GM12878 (cell line): ENCODE data around the gene DCT. TPM values are rescaled to one million over a fixed set of nuclear protein-coding genes. Genes with fewer than 3 reads are reported as not detected.

Experiments used
- ATAC-seq: fragments of 200-7000 bp; cut with Tn5 transposase; 3 replicates; pipeline ENCODE4 v1.9.1; 2020; ENCODE audit warnings: mild to moderate bottlenecking, moderate library complexity
- BruUV-seq: library from RNA; stranded (reverse); fragments of 400-500 nt; replicated peaks from 2 replicates; lab custom pipeline; 2021; lab: Mats Ljungman, UMichigan
- CTCF ChIA-PET: fragments of 300-600 bp; sonication (Branson Sonifier 250); formaldehyde crosslinking; extraction: SDS; loops from one replicate; lab custom pipeline; 2021; ENCODE audit warnings: inconsistent platforms; lab: Yijun Ruan, JAX
- POLR2A ChIA-PET: fragments of 350-600 bp; formaldehyde crosslinking; extraction: SDS; loops from one replicate; lab custom pipeline; 2021; ENCODE audit warnings: inconsistent platforms; lab: Charles Lee
- RAD21 ChIA-PET: fragments of 300-600 bp; sonication (Branson Sonifier 250); formaldehyde crosslinking; loops from one replicate; lab custom pipeline; 2023; ENCODE audit warnings: antibody characterized with exemption; ENCODE audit not compliant: unreplicated experiment; lab: Charles Lee
- SMC1A ChIA-PET: fragments of 300-600 bp; sonication (Branson Sonifier 250); formaldehyde crosslinking; loops from one replicate; lab custom pipeline; 2023; ENCODE audit not compliant: unreplicated experiment, uncharacterized antibody; lab: Charles Lee
- DNase-seq: peaks from one replicate; pipeline ENCODE4 v3.0.0-alpha.2; 2011; ENCODE audit warnings: low read depth, low spot score
- FAIRE-seq: peaks from 3 replicates; lab custom pipeline; 2011; peaks lifted over from hg19 to GRCh38; lab: Jason Lieb, UNC
- H2AFZ ChIP-seq: 2 replicates; pipeline ENCODE4 v1.6.0; 2011; ENCODE audit warnings: low read depth, low read length, control low read depth; ENCODE audit not compliant: control insufficient read depth
- H3K27ac ChIP-seq: 2 replicates; pipeline ENCODE4 v1.5.1; 2011; ENCODE audit warnings: control low read depth; ENCODE audit not compliant: control insufficient read depth, insufficient read depth
- H3K27me3 ChIP-seq, 2 experiments: replicated peaks in 1 of 2; 2 replicates each; pipeline versions ENCODE4 v1.6.0 to v1.6.1; 2011; ENCODE audit warnings: low read length in 1 of 2; ENCODE audit not compliant: control insufficient read depth in 2 of 2, insufficient read depth in 2 of 2
- H3K36me3 ChIP-seq, 2 experiments: 2 replicates each; pipeline ENCODE4 v1.5.1; 2011; ENCODE audit warnings: low read length in 1 of 2; ENCODE audit not compliant: control insufficient read depth in 2 of 2, insufficient read depth in 2 of 2
- H3K4me1 ChIP-seq: 2 replicates; pipeline ENCODE4 v1.6.1; 2011; ENCODE audit warnings: mild to moderate bottlenecking, low read length, moderate library complexity, mixed read lengths; ENCODE audit not compliant: control insufficient read depth, insufficient read depth
- H3K4me2 ChIP-seq: 2 replicates; pipeline ENCODE4 v1.6.0; 2011; ENCODE audit warnings: control low read depth; ENCODE audit not compliant: control insufficient read depth, insufficient read depth
- H3K4me3 ChIP-seq: fragments of 200-600 bp; sonication (generic); 2 replicates; pipeline ENCODE4 v1.5.1; 2016
- H3K79me2 ChIP-seq: 2 replicates; pipeline ENCODE4 v1.6.0; 2011; ENCODE audit warnings: low read length; ENCODE audit not compliant: control insufficient read depth, insufficient read depth
- H3K9ac ChIP-seq: 2 replicates; pipeline ENCODE4 v1.8.0; 2011; ENCODE audit warnings: low read length, control low read depth, mixed read lengths; ENCODE audit not compliant: control insufficient read depth, insufficient read depth
- H3K9me3 ChIP-seq: replicated peaks from 3 replicates; pipeline ENCODE4 v1.5.1; 2011; ENCODE audit warnings: mild to moderate bottlenecking, low read length; ENCODE audit not compliant: control insufficient read depth, insufficient read depth
- H4K20me1 ChIP-seq: 2 replicates; pipeline ENCODE4 v1.6.0; 2011; ENCODE audit not compliant: control insufficient read depth, insufficient read depth
- BHLHE40 ChIP-seq, 2 experiments: fragments of 450-650 bp in 1 of 2; IDR thresholded peaks; 2 replicates each; pipeline ENCODE4 v1.6.1; 2011 to 2017; ENCODE audit warnings: low read depth in 2 of 2, borderline replicate concordance in 1 of 2, improper control_type of control experiment in 1 of 2, low read length in 1 of 2, mild to moderate bottlenecking in 1 of 2
- HCFC1 ChIP-seq: fragments of 150-350 bp; IDR thresholded peaks from 2 replicates; pipeline ENCODE4 v1.6.1; 2014; ENCODE audit warnings: low read length
- MTA3 ChIP-seq: IDR thresholded peaks from 2 replicates; pipeline ENCODE4 v1.6.1; 2012; ENCODE audit warnings: low read length, inconsistent platforms, borderline replicate concordance
- NFIC ChIP-seq: IDR thresholded peaks from 2 replicates; pipeline ENCODE4 v1.6.1; 2012; ENCODE audit warnings: low read depth, mild to moderate bottlenecking, inconsistent platforms, low read length, moderate library complexity
- NFYB ChIP-seq: IDR thresholded peaks from 2 replicates; pipeline ENCODE4 v1.6.1; 2011; ENCODE audit warnings: low read depth, mild to moderate bottlenecking, low read length, improper control_type of control experiment, moderate library complexity; ENCODE audit not compliant: insufficient read depth
- PAX8 ChIP-seq: fragments of 450-650 bp; IDR thresholded peaks from 2 replicates; pipeline ENCODE4 v1.6.1; 2017; ENCODE audit warnings: mild to moderate bottlenecking, moderate library complexity
- SIN3A ChIP-seq: IDR thresholded peaks from 2 replicates; pipeline ENCODE4 v1.6.1; 2012; ENCODE audit warnings: low read depth, low read length, improper control_type of control experiment
- SMAD1 ChIP-seq: fragments of 450-650 bp; IDR thresholded peaks from 2 replicates; pipeline ENCODE4 v1.6.1; 2018; ENCODE audit warnings: mild to moderate bottlenecking, low read depth; ENCODE audit not compliant: partially characterized antibody
- SMC3 ChIP-seq: IDR thresholded peaks from 2 replicates; pipeline ENCODE4 v1.6.1; 2011; ENCODE audit warnings: low read length, improper control_type of control experiment, borderline replicate concordance
- STAT3 ChIP-seq: IDR thresholded peaks from 2 replicates; pipeline ENCODE4 v1.6.1; 2011; ENCODE audit warnings: low read depth, low read length, improper control_type of control experiment
- SUPT20H ChIP-seq: IDR thresholded peaks from 2 replicates; pipeline ENCODE4 v1.6.1; 2011; ENCODE audit warnings: low read depth, mild to moderate bottlenecking, low read length, moderate library complexity, borderline replicate concordance; ENCODE audit not compliant: control insufficient read depth
- TARDBP ChIP-seq: IDR thresholded peaks from 2 replicates; pipeline ENCODE4 v1.6.1; 2016; ENCODE audit warnings: borderline replicate concordance
- TBL1XR1 ChIP-seq: IDR thresholded peaks from 2 replicates; pipeline ENCODE4 v1.6.1; 2012; ENCODE audit warnings: low read depth, low read length, improper control_type of control experiment
- YY1 ChIP-seq: IDR thresholded peaks from 2 replicates; pipeline ENCODE4 v1.6.1; 2011; ENCODE audit warnings: low read depth, mild to moderate bottlenecking, low read length
- WGBS: methylation state at CpG from one replicate; pipeline ENCODE4 v1.1.6; 2016; ENCODE audit warnings: low lambda C conversion rate; ENCODE audit not compliant: insufficient replicate concordance, insufficient coverage; ENCODE audit errors: missing lambda C conversion rate; 5-methylcytosine and 5-hydroxymethylcytosine counted together
- in situ Hi-C: fragments of 300-500 bp; cut with MboI; formaldehyde crosslinking; loops from 9 replicates; pipeline ENCODE4 v1.14.3; 2018; ENCODE audit warnings: mixed read lengths
- intact Hi-C: fragments of 100-400 bp; cut with micrococcal nuclease; formaldehyde crosslinking; loops from one replicate; pipeline ENCODE4 v1.14.2; 2022; ENCODE audit not compliant: unreplicated experiment
- polyA plus RNA-seq, 11 experiments: library from polyadenylated mRNA; depleted of rRNA in 4 of 11; unstranded in 6 of 11; stranded (reverse) in 5 of 11; fragments of >200 nt; fragmentation: Nextera tagmentation in 4 of 11; fragmentation: Illumina TruSeq in 1 of 11; extraction: Ambion mirVana in 4 of 11; extraction: Trizol in 1 of 11; gene quantifications; 1 replicate in 1 of 11; 2 replicates in 10 of 11; pipeline versions ENCODE4 v1.2.1 to v1.2.3, GENCODE V29; 2011 to 2016; ENCODE audit warnings: inconsistent platforms in 2 of 11, missing spikeins in 2 of 11, low read depth in 1 of 11
- total RNA-seq, 4 experiments: library from RNA; depleted of rRNA in 3 of 4; stranded (reverse); fragments of >200 nt in 3 of 4; fragmentation: Illumina TruSeq in 1 of 4; extraction: Trizol in 1 of 4; gene quantifications; 2 replicates each; pipeline versions ENCODE4 v1.2.1 to v1.2.3, GENCODE V29; 2013 to 2021

DCT gene
- total and polyA plus RNA-seq, 10 of the 15 experiments (the other 5 are each of a cell fraction or from before 2014, with no cell fraction given), result 0.04 to 0.29 TPM; not detected in 8

DNA sequence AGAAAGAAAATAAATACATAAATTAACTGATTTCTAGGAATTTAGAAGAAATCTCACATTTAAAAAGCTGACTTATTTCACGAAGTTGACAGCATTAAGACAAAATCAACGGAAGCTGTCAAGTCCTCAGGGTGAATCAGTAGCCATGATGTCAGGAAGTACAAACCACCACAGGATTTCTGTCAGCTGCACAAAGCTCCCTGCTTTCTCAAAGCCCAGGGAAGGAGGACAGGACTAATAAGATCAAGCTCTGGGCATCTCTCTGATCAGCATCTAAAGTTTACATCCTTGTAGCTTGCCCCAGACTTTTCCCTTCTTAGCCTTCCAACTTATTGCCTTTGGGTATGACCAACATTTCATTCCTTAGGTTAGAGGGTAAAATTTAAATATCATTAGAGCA lies 9.4 kb downstream of the DCT start:
- Histone ChIP-seq H3K4me2 (no peak overlapping the region), H3K9me3 (no peaks in the 10 kb centered on the region), H3K9ac (no peak overlapping the region), H2AFZ (no peak overlapping the region), H3K27ac (no peak overlapping the region), H3K36me3 (no peaks in the 10 kb centered on the region), H4K20me1 (no peaks in the 10 kb centered on the region), H3K27me3 (no peaks in the 10 kb centered on the region), H3K4me1 (no peaks in the 10 kb centered on the region), H3K79me2 (no peaks in the 10 kb centered on the region), H3K4me3 (no peak overlapping the region)
- FAIRE-seq (no peak), DNase-seq (no peak), ATAC-seq (no peak)
- 42% methylated on average over 2 of the region's 2 CpGs for WGBS
- ChIA-PET SMC1A (interaction anchor here (1.8 kb wide), 1 partner anchor 147 kb away, joined by 7 read pairs; no protein-coding TSS in a partner anchor), POLR2A (no interaction called here), RAD21 (no interaction called here), CTCF (interaction anchor here (1.1 kb wide), 1 partner anchor 148 kb away, joined by 4 read pairs; no protein-coding TSS in a partner anchor)
- TF ChIP-seq PAX8 (no peak), YY1 (no peak), MTA3 (no peak), SIN3A (no peak), SUPT20H (no peak), NFYB (no peak), BHLHE40 (IDR thresholded peaks at IDR 0.05; ENCODE audit: borderline replicate concordance in 1 of 2, low read depth in 2 of 2, low read length in 1 of 2) (no peak), STAT3 (no peak), SMAD1 (no peak), TBL1XR1 (no peak), SMC3 (no peak), HCFC1 (no peak), TARDBP (no peak), NFIC (no peak)
- intact Hi-C loops (no loop called here), in situ Hi-C loops (no loop called here)
- no TSS peak for BruUV-seq
